Natural killer cell treated with Interleukin-12 subunit alpha and Interleukin-12 subunit beta and Interleukin-15 and Interleukin-18, amount 100 ng/mL, for 72 hours (primary cell): Measurements from ENCODE around the gene LDHB. TPM values are rescaled to one million over a fixed set of nuclear protein-coding genes. Genes with fewer than 3 reads are reported as not detected.
"Not testable (repeated sequence)": the region's sequence is repeated elsewhere in the genome, so short reads cannot be mapped to it uniquely, and the experiment has no call there.

ENCODE experiments used
- ATAC-seq, 2 donors: fragments of 150-1000 bp; cut with Tn5 transposase in 1 of 2; sonication (Bioruptor Pico), chemical (Tn5 transposase) in 1 of 2; 2 replicates each; pipeline ENCODE4 v1.10.0; 2021
- DNase-seq: peaks from one replicate; pipeline ENCODE4 v3.0.0; 2022; ENCODE audit warnings: low spot score
- H3K27ac Mint-ChIP-seq, 2 donors: 1 replicate in 1 of 2; 2 replicates in 1 of 2; pipeline ENCODE4 v1.8.0; 2022; ENCODE audit warnings: mixed read lengths in 2 of 2, mild to moderate bottlenecking in 1 of 2, moderate library complexity in 1 of 2
- H3K27me3 Mint-ChIP-seq, 2 donors: 1 replicate in 1 of 2; 2 replicates in 1 of 2; pipeline ENCODE4 v1.8.0; 2022; ENCODE audit warnings: mixed read lengths in 2 of 2
- H3K36me3 Mint-ChIP-seq: one replicate; pipeline ENCODE4 v1.8.0; 2022; ENCODE audit warnings: mixed read lengths
- H3K4me1 Mint-ChIP-seq, 2 donors: 1 replicate in 1 of 2; 2 replicates in 1 of 2; pipeline ENCODE4 v1.8.0; 2022; ENCODE audit warnings: low read depth in 2 of 2, mixed read lengths in 2 of 2, mild to moderate bottlenecking in 1 of 2
- H3K4me3 Mint-ChIP-seq: one replicate; pipeline ENCODE4 v1.8.0; 2022; ENCODE audit warnings: mixed read lengths
- H3K9me3 Mint-ChIP-seq: 2 replicates; pipeline ENCODE4 v1.8.0; 2022; ENCODE audit warnings: mixed read lengths
- total RNA-seq, 2 donors: library from RNA; stranded (reverse); gene quantifications; one replicate each; pipeline ENCODE4 v1.2.3, GENCODE V29; 2022

LDHB gene
- total RNA-seq, 2 donors from 2014 or later: 590 to 705 TPM

DNA sequence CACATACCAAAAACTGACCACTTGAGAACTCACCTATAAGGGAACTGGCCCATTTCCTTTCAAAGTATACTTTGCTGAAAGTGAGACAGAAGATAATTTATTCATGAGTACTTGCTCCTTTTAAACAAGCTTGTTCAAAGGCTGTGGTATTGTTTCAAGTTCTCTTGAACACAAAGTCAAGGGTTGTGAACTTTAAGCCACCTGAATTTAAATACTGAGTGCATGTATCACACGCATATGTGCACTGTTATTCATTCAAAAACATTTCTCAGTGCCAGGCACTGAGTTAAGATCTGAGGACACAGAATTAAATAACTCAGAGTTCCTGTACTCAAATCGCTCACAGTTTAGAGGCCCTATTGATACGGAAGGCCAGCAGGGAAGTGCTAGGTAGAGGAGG is 19.1 kb upstream of the LDHB start:
- Mint-ChIP-seq H3K4me3 (no peak overlapping the region), H3K4me1 (no peaks in the 10 kb centered on the region), H3K27ac (no peak overlapping the region), H3K27me3 (peaks cover 11 to 12% of the 10 kb centered on the region in 2 donors), H3K9me3 (no peaks in the 10 kb centered on the region), H3K36me3 (no peaks in the 10 kb centered on the region)
- DNase-seq (no peak), ATAC-seq (no peak)

DNA sequence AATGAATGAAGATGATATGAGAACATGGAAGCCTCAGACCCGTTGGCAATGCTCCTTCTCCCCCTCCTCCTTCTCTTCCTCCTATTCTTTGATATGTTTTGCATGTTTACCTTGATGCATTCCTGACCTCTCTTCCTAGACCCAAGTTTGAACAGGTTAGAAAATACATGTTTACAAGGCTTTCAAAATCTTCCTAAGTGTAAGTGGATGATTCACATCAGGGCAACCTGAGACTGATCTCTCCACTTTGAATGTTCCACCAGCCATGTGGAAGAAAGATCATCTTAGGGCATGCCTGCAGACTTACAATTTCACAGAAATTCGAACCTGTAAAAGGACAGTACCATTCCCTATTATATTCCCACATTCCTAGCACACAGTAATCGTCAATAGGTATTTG is 18.0 kb upstream of the LDHB start:
- Mint-ChIP-seq H3K9me3 (no peaks in the 10 kb centered on the region), H3K4me1 (no peaks in the 10 kb centered on the region), H3K27ac (no peak overlapping the region), H3K4me3 (no peak overlapping the region), H3K36me3 (no peaks in the 10 kb centered on the region), H3K27me3 (peaks cover 11 to 14% of the 10 kb centered on the region in 2 donors)
- no peak for DNase-seq
- ATAC-seq: no peak

DNA sequence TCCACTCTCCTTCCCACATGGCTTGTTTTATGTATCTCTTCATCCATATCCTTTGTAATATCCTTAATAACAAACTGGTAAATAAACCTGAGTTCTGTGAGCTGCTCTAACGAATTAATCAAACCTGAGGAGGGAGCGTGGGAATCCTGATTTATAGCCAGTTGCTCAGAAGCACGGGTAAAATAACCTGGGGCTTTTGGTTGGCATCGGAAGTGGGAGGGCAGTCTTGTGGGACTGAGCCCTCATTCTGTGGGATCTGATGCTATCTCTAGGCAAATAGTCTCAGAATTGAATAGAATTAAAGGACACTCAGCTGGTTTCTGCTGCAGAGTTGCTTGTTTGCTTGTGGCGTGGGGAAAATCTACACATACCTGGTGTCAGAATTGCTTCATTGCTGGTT is 17.5 kb upstream of the LDHB start:
- H3K4me1 Mint-ChIP-seq: no peaks in the 10 kb centered on the region
- no peak overlapping the region for H3K4me3 Mint-ChIP-seq
- ATAC-seq: no peak
- no peaks in the 10 kb centered on the region for H3K9me3 Mint-ChIP-seq
- DNase-seq: no peak
- H3K27me3 Mint-ChIP-seq: peaks cover 16 to 20% of the 10 kb centered on the region in 2 donors
- H3K36me3 Mint-ChIP-seq: no peaks in the 10 kb centered on the region
- H3K27ac Mint-ChIP-seq: no peak overlapping the region

DNA sequence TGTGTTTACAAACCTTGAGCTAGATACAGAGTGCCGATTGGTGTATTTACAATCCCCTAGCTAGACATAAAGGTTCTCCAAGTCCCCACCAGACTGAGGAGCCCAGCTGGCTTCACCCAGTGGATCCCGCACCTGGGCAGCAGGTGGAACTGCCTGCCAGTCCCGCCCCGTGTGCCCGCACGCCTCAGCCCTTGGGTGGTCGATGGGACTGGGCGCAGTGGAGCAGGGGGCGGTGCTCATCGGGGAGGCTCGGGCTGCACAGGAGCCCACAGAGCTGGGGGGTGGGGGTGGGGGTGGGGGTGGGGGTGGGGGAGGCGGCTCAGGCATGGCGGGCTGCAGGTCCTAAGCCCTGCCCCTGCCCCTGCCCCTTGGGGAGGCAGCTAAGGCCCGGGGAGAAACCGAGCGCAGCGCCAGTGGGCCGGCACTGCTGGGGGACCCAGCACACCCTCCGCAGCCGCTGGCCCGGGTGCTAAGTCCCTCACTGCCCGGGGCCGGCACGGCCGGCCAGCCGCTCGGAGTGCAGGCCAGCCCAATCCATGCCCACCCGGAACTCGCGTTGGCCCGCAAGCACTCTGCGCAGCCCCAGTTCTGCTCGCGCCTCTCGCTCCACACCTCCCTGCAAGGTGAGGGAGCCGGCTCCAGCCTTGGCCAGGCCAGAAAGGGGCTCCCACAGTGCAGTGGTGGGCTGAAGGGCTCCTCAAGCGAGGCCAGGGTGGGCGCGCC is 16.3 kb upstream of the LDHB start:
- not testable (repeated sequence) for DNase-seq, H3K36me3 Mint-ChIP-seq, ATAC-seq

DNA sequence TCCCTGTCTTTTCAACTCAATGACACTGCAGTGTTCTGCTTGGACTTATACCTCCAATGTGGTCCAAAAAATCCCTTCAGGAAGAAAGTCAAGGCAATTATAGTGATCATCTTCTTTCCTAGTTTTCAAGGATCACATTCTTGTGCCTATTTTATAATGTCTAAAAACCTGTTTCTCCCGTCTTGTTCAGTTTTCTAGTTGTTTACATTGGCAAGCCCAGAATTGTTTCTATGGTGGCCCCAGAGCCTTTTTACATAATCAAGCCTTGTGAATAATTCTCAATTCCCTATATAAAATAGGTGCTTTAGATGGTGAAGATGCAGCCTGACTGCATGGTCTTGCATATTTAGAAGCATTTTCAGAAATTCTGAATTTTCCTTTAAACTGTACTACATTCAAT is 14.5 kb upstream of the LDHB start:
- no peak overlapping the region for H3K4me3 Mint-ChIP-seq
- no peak overlapping the region for H3K27ac Mint-ChIP-seq
- no peak for ATAC-seq
- no peaks in the 10 kb centered on the region for H3K4me1 Mint-ChIP-seq
- no peaks in the 10 kb centered on the region for H3K36me3 Mint-ChIP-seq
- H3K9me3 Mint-ChIP-seq: no peaks in the 10 kb centered on the region
- DNase-seq: no peak
- H3K27me3 Mint-ChIP-seq: peaks cover 29 to 42% of the 10 kb centered on the region in 2 donors

More for the DNA sequence above, 16.3 kb upstream of the LDHB start:
- peaks cover 19 to 25% of the 10 kb centered on the region in 2 donors for H3K27me3 Mint-ChIP-seq
- not testable (repeated sequence) for H3K27ac Mint-ChIP-seq, H3K4me1 Mint-ChIP-seq, H3K9me3 Mint-ChIP-seq, H3K4me3 Mint-ChIP-seq

DNA sequence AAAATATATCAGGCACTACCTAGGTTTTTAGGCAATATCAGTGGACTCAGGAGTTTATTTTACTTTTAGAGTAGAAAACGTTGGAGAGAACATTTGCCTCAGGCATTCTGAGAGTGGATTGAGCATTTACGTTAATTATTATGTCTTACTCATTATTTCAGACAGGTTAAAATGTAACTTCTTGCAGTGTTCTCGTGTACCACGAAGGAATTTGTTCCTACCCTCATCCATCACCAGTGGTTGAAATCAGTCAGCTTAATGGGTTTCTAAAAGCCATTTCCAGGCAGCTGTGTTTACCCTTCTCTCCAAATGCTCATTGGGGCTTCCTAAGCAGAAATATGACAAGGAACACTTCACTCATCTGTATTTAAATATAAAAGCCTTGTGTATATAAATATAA is 9.1 kb upstream of the LDHB start:
- no peaks in the 10 kb centered on the region for H3K36me3 Mint-ChIP-seq

DNA sequence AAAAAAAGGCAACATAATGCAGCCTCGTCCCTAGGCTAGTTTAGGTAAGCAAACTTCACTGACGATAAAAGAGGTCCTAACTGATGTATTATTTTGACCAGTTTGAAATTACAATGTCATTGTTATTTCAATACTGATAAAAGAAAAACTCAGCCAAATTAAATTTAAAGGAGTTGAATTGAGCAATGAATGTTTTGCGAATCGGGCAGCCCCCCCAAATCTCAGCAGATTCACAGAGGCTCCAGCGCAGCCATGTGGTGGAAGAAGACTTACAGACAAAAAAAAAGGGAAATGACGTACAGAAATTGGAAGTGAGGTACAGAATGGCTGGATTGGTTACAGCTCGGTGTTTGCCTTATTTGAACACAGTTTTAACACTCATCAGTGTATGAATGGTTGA is 8.2 kb upstream of the LDHB start:
- Mint-ChIP-seq H3K4me1 (no peaks in the 10 kb centered on the region), H3K27ac (no peak overlapping the region), H3K36me3 (no peaks in the 10 kb centered on the region), H3K9me3 (no peaks in the 10 kb centered on the region), H3K27me3 (peaks cover 20 to 31% of the 10 kb centered on the region in 2 donors), H3K4me3 (no peak overlapping the region)
- DNase-seq: no peak
- ATAC-seq: no peak

More for the DNA sequence above, 9.1 kb upstream of the LDHB start:
- peaks cover 20 to 31% of the 10 kb centered on the region in 2 donors for H3K27me3 Mint-ChIP-seq
- H3K27ac Mint-ChIP-seq: no peak overlapping the region
- no peaks in the 10 kb centered on the region for H3K4me1 Mint-ChIP-seq
- DNase-seq (no peak), ATAC-seq (no peak)
- H3K9me3 Mint-ChIP-seq: no peaks in the 10 kb centered on the region
- no peak overlapping the region for H3K4me3 Mint-ChIP-seq

DNA sequence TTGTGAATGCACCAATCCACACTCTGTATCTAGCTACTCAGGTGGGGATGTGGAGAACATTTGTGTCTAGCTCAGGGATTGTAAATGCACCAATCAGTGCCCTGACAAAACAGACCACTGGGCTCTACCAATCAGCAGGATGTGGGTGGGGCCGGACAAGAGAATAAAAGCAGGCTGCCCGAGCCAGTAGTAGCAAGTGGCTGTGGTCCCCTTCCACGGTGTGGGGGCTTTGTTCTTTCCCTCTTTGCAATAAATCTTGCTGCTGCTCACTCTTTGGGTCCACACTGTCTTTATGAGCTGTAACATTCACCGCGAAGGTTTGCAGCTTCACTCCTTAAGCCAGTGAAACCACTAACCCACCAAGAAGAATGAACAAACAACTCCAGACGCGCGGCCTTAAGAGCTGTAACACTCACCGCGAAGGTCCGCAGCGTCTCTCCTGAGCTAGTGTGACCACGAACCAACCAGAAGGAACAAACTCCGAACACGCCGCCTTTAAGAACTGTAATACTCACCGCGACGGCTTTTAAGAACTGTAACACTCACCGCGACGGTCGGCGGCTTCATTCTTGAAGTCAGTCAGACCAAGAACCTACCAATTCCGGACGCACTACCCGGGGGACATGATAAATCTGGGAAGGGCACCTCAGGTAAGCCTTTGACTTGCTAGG is 4.6 kb upstream of the LDHB start:
- DNase-seq (no peak), ATAC-seq (no peak)
- peaks cover 2 to 3% of the 10 kb centered on the region in 2 donors for H3K27me3 Mint-ChIP-seq
- H3K4me3 Mint-ChIP-seq: no peak overlapping the region
- H3K27ac Mint-ChIP-seq: no peak overlapping the region
- peaks cover 4 to 10% of the 10 kb centered on the region in 2 donors for H3K4me1 Mint-ChIP-seq
- no peaks in the 10 kb centered on the region for H3K36me3 Mint-ChIP-seq
- H3K9me3 Mint-ChIP-seq: no peaks in the 10 kb centered on the region

DNA sequence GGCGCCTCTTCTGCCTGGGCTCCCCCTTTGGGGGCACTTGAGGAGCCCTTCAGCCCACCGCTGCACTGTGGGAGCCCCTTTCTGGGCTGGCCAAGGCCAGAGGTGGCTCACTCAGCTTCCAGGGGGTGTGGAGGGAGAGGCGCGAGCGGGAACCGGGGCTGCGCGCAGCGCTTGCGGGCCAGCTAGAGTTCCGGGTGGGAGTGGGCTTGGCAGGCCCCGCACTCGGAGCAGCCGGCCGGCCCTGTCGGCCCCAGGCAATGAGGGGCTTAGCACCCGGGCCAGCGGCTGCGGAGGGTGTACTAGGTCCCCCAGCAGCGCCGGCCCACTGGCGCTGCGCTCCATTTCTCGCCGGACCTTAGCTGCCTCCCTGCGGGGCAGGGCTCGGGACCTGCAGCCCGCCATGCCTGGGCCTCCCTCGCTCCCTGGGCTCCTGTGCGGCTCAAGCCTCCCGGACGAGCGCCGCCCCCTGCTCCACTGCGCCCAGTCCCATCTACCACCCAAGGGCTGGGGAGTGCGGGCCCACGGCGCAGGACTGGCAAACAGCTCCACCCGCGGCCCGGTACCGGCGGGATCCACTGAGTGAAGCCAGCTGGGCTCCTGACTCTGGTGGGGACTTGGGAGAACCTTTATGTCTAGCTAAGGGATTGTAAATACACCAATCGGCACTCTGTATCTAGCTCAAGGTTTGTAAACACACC is 3.9 kb upstream of the LDHB start:
- not testable (repeated sequence) for H3K4me3 Mint-ChIP-seq, H3K27me3 Mint-ChIP-seq, H3K27ac Mint-ChIP-seq, H3K9me3 Mint-ChIP-seq, ATAC-seq, H3K36me3 Mint-ChIP-seq, DNase-seq
- H3K4me1 Mint-ChIP-seq: peaks cover 9 to 16% of the 10 kb centered on the region in 2 donors

DNA sequence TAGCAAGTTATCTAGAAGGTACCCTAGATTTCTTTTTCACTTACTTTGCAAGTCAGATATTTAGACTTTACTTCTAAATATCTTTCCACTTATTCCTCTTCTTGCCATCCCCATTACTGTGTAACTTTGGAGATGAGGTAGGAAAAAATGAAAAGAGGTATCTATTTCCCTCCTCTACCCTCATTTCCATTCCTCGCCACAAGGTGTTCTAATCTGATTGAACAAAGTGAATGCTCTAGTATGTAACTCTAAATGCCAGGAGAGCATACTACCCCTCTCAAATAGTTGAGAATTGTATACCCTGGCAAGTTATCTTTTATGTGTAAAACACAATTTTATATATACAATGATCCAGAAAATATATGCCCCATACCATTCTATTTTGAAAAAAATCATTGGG is 1.7 kb upstream of the LDHB start:
- Mint-ChIP-seq H3K27ac (no peak overlapping the region), H3K4me3 (no peak overlapping the region), H3K27me3 (peaks cover 0 to 2% of the 10 kb centered on the region in 2 donors)

DNA sequence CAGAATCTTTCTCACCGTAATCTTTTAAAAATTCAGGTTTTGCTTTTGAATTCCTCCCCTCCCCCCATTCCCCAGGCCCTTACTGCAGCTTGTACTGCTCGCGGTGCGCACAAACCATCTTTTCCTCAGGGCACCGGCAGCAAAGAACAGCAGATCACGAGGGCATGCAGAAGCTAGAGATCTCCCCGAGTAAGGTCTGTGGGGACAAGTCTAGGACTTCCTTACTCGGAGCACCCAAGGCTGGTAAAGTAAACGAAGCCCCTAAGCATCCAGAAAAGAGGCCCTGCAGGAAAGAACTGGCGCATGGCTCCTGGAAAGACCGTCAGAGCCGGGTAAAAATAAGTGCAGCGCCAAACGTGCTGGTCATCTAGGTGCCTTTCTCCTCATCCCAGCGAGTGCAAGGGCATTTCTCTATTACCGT is 727 bp downstream of the LDHB start:
- Mint-ChIP-seq H3K27me3 (no peaks in the 10 kb centered on the region), H3K9me3 (no peaks in the 10 kb centered on the region), H3K36me3 (peaks cover 34% of the 10 kb centered on the region), H3K4me1 (peaks cover 19 to 41% of the 10 kb centered on the region in 2 donors), H3K27ac (peak overlapping the region; percentile 92 to 98), H3K4me3 (peak overlapping the region; percentile 98)
- no peak for ATAC-seq
- DNase-seq: no peak

More for the DNA sequence above, 1.7 kb upstream of the LDHB start:
- no peaks in the 10 kb centered on the region for H3K9me3 Mint-ChIP-seq
- peaks cover 19 to 31% of the 10 kb centered on the region in 2 donors for H3K4me1 Mint-ChIP-seq
- ATAC-seq (no peak), DNase-seq (no peak)
- H3K36me3 Mint-ChIP-seq: peaks cover 16% of the 10 kb centered on the region

DNA sequence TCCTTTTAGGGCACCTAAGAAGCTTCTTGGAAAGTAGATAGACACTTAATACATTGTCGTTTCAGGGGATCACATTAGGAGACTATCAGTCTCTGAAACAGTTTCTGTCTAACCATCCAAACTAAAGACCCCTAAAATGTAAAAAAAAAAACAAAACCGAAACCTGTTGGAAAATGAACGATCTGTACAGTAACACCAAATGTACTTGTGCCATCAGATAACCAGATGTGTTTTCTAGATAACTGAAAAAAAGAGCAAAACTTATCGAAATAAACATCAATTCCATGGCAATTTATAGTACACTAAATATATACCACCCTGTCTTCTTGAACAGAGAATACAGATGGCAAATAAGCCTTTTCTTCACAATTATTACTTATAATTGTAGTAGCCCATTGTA is 2.1 kb downstream of the LDHB start:
- H3K27me3 Mint-ChIP-seq: no peaks in the 10 kb centered on the region
- no peaks in the 10 kb centered on the region for H3K9me3 Mint-ChIP-seq
- peaks cover 47% of the 10 kb centered on the region for H3K36me3 Mint-ChIP-seq
- peak overlapping the region; percentile 98 for H3K4me3 Mint-ChIP-seq
- no peak for ATAC-seq
- DNase-seq: no peak
- peak overlapping the region; percentile 92 to 98 for H3K27ac Mint-ChIP-seq
- H3K4me1 Mint-ChIP-seq: peaks cover 26 to 51% of the 10 kb centered on the region in 2 donors

DNA sequence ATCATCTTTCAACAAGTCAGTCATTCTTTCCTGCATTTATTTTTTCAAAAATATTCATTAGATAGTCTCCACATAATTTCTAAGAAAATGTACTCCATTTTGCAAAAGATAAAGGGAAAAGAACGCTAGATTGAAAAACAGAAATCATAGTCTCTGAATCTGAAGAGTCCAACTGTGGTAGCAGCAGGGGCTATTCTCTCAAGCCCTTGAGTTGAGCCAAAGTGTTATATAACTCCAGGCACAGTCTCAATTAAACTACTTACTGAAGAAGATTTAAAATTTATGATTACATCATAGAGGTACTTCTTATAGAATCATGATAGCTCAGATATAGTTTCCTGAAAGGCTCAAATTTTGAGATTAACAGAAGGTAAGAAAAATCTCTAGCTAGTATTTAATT is 5.8 kb downstream of the LDHB start:
- Mint-ChIP-seq H3K9me3 (no peaks in the 10 kb centered on the region), H3K4me3 (no peak overlapping the region), H3K4me1 (peaks cover 21 to 40% of the 10 kb centered on the region in 2 donors), H3K36me3 (peaks cover 65% of the 10 kb centered on the region), H3K27ac (peak overlapping the region in 1 of 2 donors; percentile 30), H3K27me3 (no peaks in the 10 kb centered on the region)
- DNase-seq (no peak), ATAC-seq (no peak)

DNA sequence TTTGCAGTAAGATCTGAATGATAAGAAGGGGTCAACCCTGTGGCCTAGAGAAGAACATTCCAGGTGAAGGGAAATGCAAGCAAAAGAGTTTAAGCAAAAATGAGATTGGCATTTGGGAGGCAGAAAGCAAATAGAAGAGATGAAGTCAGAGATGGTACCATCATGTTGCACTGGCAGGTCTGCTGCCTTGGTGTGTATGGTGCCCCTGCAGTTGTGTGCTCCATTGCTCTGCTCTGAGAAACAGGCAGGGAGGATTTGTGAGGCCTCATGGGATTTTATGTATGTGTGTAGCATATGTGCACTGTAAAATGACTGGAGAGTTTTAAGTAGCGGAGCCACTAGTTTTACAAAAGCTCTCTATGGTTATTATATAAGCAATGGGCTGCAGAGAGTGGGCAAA is 6.6 kb downstream of the LDHB start:
- peaks cover 16 to 32% of the 10 kb centered on the region in 2 donors for H3K4me1 Mint-ChIP-seq
- no peak overlapping the region for H3K4me3 Mint-ChIP-seq
- H3K27ac Mint-ChIP-seq: peak overlapping the region in 1 of 2 donors; percentile 30
- no peaks in the 10 kb centered on the region for H3K27me3 Mint-ChIP-seq
- no peak for ATAC-seq
- no peaks in the 10 kb centered on the region for H3K9me3 Mint-ChIP-seq
- peaks cover 61% of the 10 kb centered on the region for H3K36me3 Mint-ChIP-seq
- DNase-seq: no peak
